HG02798 (cell line): ENCODE results near the gene RBP3.

Experiments used
- ATAC-seq: cut with Tn5 transposase; IDR thresholded peaks from one replicate; pipeline ENCODE4 v1.9.1; 2021; ENCODE audit warnings: mild to moderate bottlenecking; ENCODE audit not compliant: unreplicated experiment, poor library complexity

Gene RBP3

GRCh38 chr10:47348138-47348651 lies at the start of gene RBP3:
Gene RBP3 (plus strand): TSS chr10:47348363. CDS start chr10:47348485, 122 bp downstream.
- no peak for ATAC-seq

DNA sequence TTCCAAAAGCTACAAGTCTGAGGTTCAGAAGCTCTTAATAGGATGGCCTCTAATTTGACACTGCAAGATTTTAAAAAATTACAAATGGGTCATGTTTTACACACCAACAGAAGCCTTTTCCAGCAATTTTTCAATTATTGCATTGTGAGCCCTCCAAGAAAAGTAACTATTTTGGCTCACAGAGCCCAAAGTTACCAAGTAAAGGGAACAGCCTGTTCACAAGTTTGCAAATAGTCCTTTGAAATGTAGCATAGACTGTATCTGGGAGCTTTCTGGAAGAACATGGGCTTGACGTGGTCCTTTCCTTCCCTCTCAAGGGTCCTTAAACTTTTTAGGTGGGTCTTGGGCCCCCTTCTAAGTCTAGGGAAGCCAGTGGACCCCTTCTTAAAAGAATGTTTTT lies 49.4 kb upstream of the RBP3 start:
- ATAC-seq, result no peak

GRCh38 chr10:47299611-47300428 lies 48.3 kb upstream of the RBP3 start, which contains the start of gene GDF10:
Gene GDF10 (plus strand): TSS chr10:47300197. CDS start chr10:47300652, 455 bp downstream.
- ATAC-seq, result no peak

GRCh38 chr10:47300429-47300931 lies 47.7 kb upstream of the RBP3 start:
- ATAC-seq, result no peak

GRCh38 chr10:47301833-47302232 lies 46.3 kb upstream of the RBP3 start:
- ATAC-seq, result no peak

- no peak for ATAC-seq
Observed at GRCh38 chr10:47303105-47303504, 45.1 kb upstream of the RBP3 start.

DNA sequence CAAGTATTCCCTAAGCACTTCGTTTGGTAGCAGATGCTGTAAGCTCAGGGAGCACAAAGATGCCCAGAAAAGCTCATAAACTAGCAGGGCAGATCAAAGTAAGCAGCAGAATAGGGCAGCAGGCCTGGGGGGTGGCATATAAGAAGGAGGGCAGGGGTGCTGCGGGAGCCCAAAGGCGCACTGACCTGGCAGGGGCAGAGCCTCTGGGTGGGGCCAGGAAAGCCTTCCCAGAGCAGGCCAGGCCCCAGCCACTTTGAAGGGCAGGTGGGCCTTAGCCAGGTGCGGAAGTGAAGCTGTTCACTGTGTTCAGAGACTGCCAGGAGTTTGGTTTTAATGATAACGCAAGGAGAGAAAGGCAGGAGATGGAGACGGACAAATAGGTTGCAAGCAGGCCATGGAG lies 44.3 kb upstream of the RBP3 start:
- no peak for ATAC-seq

- no peak for ATAC-seq
Observed at GRCh38 chr10:47305566-47305965, 42.6 kb upstream of the RBP3 start.

- ATAC-seq, result no peak
Observed at GRCh38 chr10:47306387-47307210, 41.6 kb upstream of the RBP3 start.

- ATAC-seq, result no peak
Observed at GRCh38 chr10:47307381-47307780, 40.8 kb upstream of the RBP3 start.

- no peak for ATAC-seq
Observed at GRCh38 chr10:47308775-47309174, 39.4 kb upstream of the RBP3 start.

DNA sequence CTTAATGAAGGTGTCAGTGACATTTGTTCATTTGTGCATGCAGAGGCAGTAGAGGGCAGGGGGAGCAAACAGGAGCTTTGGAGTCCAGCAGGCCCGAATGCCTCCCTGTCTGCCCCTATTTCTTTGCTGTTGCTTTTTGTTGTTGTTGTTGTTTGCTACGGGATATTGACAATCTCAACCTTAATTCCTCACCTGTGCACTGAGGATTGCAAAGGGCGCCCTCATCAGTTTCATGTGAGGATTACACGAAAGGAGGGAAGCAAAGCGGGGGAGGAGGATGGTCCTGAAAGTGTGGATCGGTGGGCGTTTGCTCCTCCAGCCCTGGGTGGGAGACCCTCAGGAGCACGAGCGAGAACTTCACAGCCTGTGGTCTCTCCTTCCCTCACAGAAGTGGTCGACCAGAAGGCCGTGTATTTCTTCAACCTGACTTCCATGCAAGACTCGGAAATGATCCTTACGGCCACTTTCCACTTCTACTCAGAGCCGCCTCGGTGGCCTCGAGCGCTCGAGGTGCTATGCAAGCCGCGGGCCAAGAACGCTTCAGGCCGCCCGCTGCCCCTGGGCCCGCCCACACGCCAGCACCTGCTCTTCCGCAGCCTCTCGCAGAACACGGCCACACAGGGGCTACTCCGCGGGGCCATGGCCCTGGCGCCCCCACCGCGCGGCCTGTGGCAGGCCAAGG lies 38.6 kb upstream of the RBP3 start:
- no peak for ATAC-seq

GRCh38 chr10:47310090-47310505 lies 38.1 kb upstream of the RBP3 start:
- no peak for ATAC-seq

DNA sequence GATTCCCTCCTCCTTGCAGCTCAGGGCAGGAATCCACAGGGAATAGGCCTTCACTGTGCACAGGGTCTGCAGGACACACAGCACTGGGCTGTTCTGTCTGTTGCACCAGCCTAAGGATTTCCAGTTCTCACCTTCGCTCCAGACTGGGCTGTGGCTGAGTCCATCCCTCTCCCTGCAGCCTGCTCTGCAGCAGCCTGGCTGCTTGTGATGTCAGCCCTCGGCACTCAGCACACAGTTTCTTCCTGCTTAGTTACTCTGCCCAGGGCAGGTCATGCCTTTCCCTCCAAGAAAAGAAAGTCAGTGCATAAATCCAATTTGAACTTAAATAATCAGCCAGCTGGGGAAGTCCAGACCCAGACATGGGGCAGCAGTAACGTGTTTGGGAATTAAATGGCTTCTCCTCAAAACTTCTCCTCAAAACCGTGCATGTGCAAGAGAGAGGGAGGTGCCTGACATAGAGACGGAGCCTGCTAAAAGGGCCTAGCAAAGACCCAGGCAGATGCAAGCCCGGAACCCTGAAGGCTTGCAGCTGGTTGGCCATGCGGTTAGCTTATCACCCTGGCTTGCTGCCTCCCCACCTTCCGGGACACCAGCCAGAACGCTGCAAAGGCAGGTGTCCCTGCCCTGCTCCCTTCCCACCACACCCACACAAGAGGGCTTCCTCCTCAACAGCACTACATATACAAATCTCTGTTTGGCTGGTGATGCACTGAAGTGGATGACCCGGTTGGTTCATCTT lies 36.8 kb upstream of the RBP3 start:
- ATAC-seq, result no peak

- ATAC-seq, result peak; percentile 80
Observed at GRCh38 chr10:47311932-47312662, 36.1 kb upstream of the RBP3 start.

GRCh38 chr10:47312663-47312995 lies 35.5 kb upstream of the RBP3 start:
- ATAC-seq, result no peak

- ATAC-seq, result no peak
Observed at GRCh38 chr10:47314416-47314970, 33.7 kb upstream of the RBP3 start.

- no peak for ATAC-seq
Observed at GRCh38 chr10:47315421-47315820, 32.7 kb upstream of the RBP3 start.

- no peak for ATAC-seq
Observed at GRCh38 chr10:47316131-47316530, 32.0 kb upstream of the RBP3 start.
